ENCODE data around the gene COBLL1.

COBLL1 gene

GRCh38 chr2:164735309-164735919 lies 106.2 kb downstream of the COBLL1 start:
- TF ChIP-seq POLR2AphosphoS5 (IDR thresholded peaks at IDR 0.05; ENCODE audit: low read depth, low read length) (no peak), TAF1 (IDR thresholded peaks at IDR 0.05; ENCODE audit: borderline replicate concordance, insufficient read depth, low read length) (no peak)

GRCh38 chr2:164734196-164734595 lies 107.4 kb downstream of the COBLL1 start:
- TF ChIP-seq TAF1 (IDR thresholded peaks at IDR 0.05; ENCODE audit: borderline replicate concordance, insufficient read depth, low read length), result no peak
- TF ChIP-seq FOXP2 (optimal IDR thresholded peaks at IDR 0.05; ENCODE audit: borderline replicate concordance, extremely low read depth, extremely low read length, insufficient read depth), result no peak
- no peak for TF ChIP-seq REST (IDR thresholded peaks at IDR 0.05; ENCODE audit: insufficient read depth in 1 of 2, low read depth in 2 of 2, low read length in 2 of 2)

- TF ChIP-seq TAF1 (IDR thresholded peaks at IDR 0.05; ENCODE audit: borderline replicate concordance, insufficient read depth, low read length) (no peak), FOXP2 (optimal IDR thresholded peaks at IDR 0.05; ENCODE audit: borderline replicate concordance, extremely low read depth, extremely low read length, insufficient read depth) (no peak), POLR2AphosphoS5 (IDR thresholded peaks at IDR 0.05; ENCODE audit: low read depth, low read length) (no peak), REST (IDR thresholded peaks at IDR 0.05; ENCODE audit: insufficient read depth in 1 of 2, low read depth in 2 of 2, low read length in 2 of 2) (no peak), SIN3A (IDR thresholded peaks at IDR 0.05; ENCODE audit: borderline replicate concordance, insufficient read depth, low read length) (no peak)
These were observed 116.1 kb downstream of the COBLL1 start for GRCh38 chr2:164725542-164725941.

- TF ChIP-seq FOXP2 (optimal IDR thresholded peaks at IDR 0.05; ENCODE audit: borderline replicate concordance, extremely low read depth, extremely low read length, insufficient read depth) (no peak), REST (IDR thresholded peaks at IDR 0.05; ENCODE audit: insufficient read depth in 1 of 2, low read depth in 2 of 2, low read length in 2 of 2) (no peak), SIN3A (IDR thresholded peaks at IDR 0.05; ENCODE audit: borderline replicate concordance, insufficient read depth, low read length) (no peak), POLR2AphosphoS5 (IDR thresholded peaks at IDR 0.05; ENCODE audit: low read depth, low read length) (no peak)
These were observed 118.8 kb downstream of the COBLL1 start for GRCh38 chr2:164722616-164723338.

- no peak for TF ChIP-seq SIN3A (IDR thresholded peaks at IDR 0.05; ENCODE audit: borderline replicate concordance, insufficient read depth, low read length)
- TF ChIP-seq TAF1 (IDR thresholded peaks at IDR 0.05; ENCODE audit: borderline replicate concordance, insufficient read depth, low read length), result no peak
These were observed 120.2 kb downstream of the COBLL1 start for GRCh38 chr2:164721430-164721829.

GRCh38 chr2:164719996-164720941 lies 121.4 kb downstream of the COBLL1 start:
- TF ChIP-seq SIN3A (IDR thresholded peaks at IDR 0.05; ENCODE audit: borderline replicate concordance, insufficient read depth, low read length) (no peak), REST (IDR thresholded peaks at IDR 0.05; ENCODE audit: insufficient read depth in 1 of 2, low read depth in 2 of 2, low read length in 2 of 2) (no peak), FOXP2 (optimal IDR thresholded peaks at IDR 0.05; ENCODE audit: borderline replicate concordance, extremely low read depth, extremely low read length, insufficient read depth) (no peak), TAF1 (IDR thresholded peaks at IDR 0.05; ENCODE audit: borderline replicate concordance, insufficient read depth, low read length) (no peak), POLR2AphosphoS5 (IDR thresholded peaks at IDR 0.05; ENCODE audit: low read depth, low read length) (no peak)
